Urothelium cell line (cell line): ENCODE data around the gene GTF2H2C_2.
"Not testable (repeated sequence)": the region's sequence is repeated elsewhere in the genome, so short reads cannot be mapped to it uniquely, and the experiment has no call there.

ENCODE experiments used
- DNase-seq: peaks from one replicate; pipeline ENCODE4 v3.0.0; 2011; ENCODE audit warnings: low spot score, mixed read lengths
- FAIRE-seq: peaks from 2 replicates; lab custom pipeline; 2011; peaks lifted over from hg19 to GRCh38; lab: Jason Lieb, UNC

Gene GTF2H2C_2

GRCh38 chr5:70415117-70415516 is at the start of gene GTF2H2C_2:
GTF2H2C_2 (plus strand) TSS chr5:70415368.
- DNase-seq, FAIRE-seq: not testable (repeated sequence)

- not testable (repeated sequence) for FAIRE-seq, DNase-seq
These were observed 14.0 kb upstream of the GTF2H2C_2 start for GRCh38 chr5:70400984-70401686.

- FAIRE-seq, DNase-seq: not testable (repeated sequence)
These were observed 6.2 kb downstream of the GTF2H2C_2 start for GRCh38 chr5:70421322-70421721.

GRCh38 chr5:70423215-70423614 is 8.0 kb downstream of the GTF2H2C_2 start:
- not testable (repeated sequence) for FAIRE-seq, DNase-seq

- FAIRE-seq, DNase-seq: not testable (repeated sequence)
These were observed 23.4 kb downstream of the GTF2H2C_2 start for GRCh38 chr5:70438518-70438917.

- not testable (repeated sequence) for FAIRE-seq, DNase-seq
These were observed 34.4 kb downstream of the GTF2H2C_2 start for GRCh38 chr5:70449565-70449964.

- FAIRE-seq, DNase-seq: not testable (repeated sequence)
These were observed 36.2 kb downstream of the GTF2H2C_2 start for GRCh38 chr5:70451249-70451984.

- FAIRE-seq, DNase-seq: not testable (repeated sequence)
These were observed 41.9 kb downstream of the GTF2H2C_2 start for GRCh38 chr5:70457093-70457492.

GRCh38 chr5:70459188-70459587 is 44.0 kb downstream of the GTF2H2C_2 start:
- not testable (repeated sequence) for DNase-seq, FAIRE-seq

GRCh38 chr5:70461984-70462383 is 46.8 kb downstream of the GTF2H2C_2 start:
- not testable (repeated sequence) for FAIRE-seq, DNase-seq

- DNase-seq, FAIRE-seq: not testable (repeated sequence)
These were observed 49.0 kb downstream of the GTF2H2C_2 start for GRCh38 chr5:70464019-70464637.

- FAIRE-seq, DNase-seq: not testable (repeated sequence)
These were observed 54.9 kb downstream of the GTF2H2C_2 start for GRCh38 chr5:70469926-70470509.
